Activated naive CD8-positive, alpha-beta T cell (primary cell): ENCODE measurements around the gene ASB13.

ENCODE experiments used
- H3K27ac Mint-ChIP-seq: one replicate; pipeline ENCODE4 v1.8.0; 2021; ENCODE audit warnings: mixed read lengths
- H3K27me3 Mint-ChIP-seq: one replicate; pipeline ENCODE4 v1.8.0; 2021; ENCODE audit warnings: mixed read lengths
- H3K36me3 Mint-ChIP-seq: one replicate; pipeline ENCODE4 v1.8.0; 2021; ENCODE audit warnings: mixed read lengths
- H3K4me1 Mint-ChIP-seq: one replicate; pipeline ENCODE4 v1.8.0; 2021; ENCODE audit warnings: low read depth, mixed read lengths
- H3K4me3 Mint-ChIP-seq: one replicate; pipeline ENCODE4 v1.8.0; 2021; ENCODE audit warnings: mild to moderate bottlenecking, mixed read lengths
- H3K9me3 Mint-ChIP-seq: one replicate; pipeline ENCODE4 v1.8.0; 2021; ENCODE audit warnings: low read depth, mixed read lengths

The ASB13 gene

GRCh38 chr10:5645375-5645774, 21.0 kb downstream of the ASB13 start:
- H3K27ac Mint-ChIP-seq: no peak overlapping the region
- peaks cover 17% of the 10 kb centered on the region for H3K36me3 Mint-ChIP-seq
- no peaks in the 10 kb centered on the region for H3K27me3 Mint-ChIP-seq
- no peaks in the 10 kb centered on the region for H3K4me1 Mint-ChIP-seq
- H3K9me3 Mint-ChIP-seq: no peaks in the 10 kb centered on the region
- no peak overlapping the region for H3K4me3 Mint-ChIP-seq

- Mint-ChIP-seq H3K4me1 (no peaks in the 10 kb centered on the region), H3K9me3 (no peaks in the 10 kb centered on the region), H3K27me3 (no peaks in the 10 kb centered on the region), H3K36me3 (peaks cover 15% of the 10 kb centered on the region), H3K27ac (no peak overlapping the region), H3K4me3 (no peak overlapping the region)
These were observed 21.5 kb downstream of the ASB13 start for GRCh38 chr10:5644930-5645329.

- Mint-ChIP-seq H3K4me3 (no peak overlapping the region), H3K9me3 (no peaks in the 10 kb centered on the region), H3K4me1 (no peaks in the 10 kb centered on the region), H3K36me3 (peaks cover 17% of the 10 kb centered on the region), H3K27me3 (no peaks in the 10 kb centered on the region), H3K27ac (no peak overlapping the region)
These were observed 22.9 kb downstream of the ASB13 start for GRCh38 chr10:5643346-5644067.

GRCh38 chr10:5641501-5641900, 24.9 kb downstream of the ASB13 start:
- Mint-ChIP-seq H3K4me3 (no peak overlapping the region), H3K4me1 (no peaks in the 10 kb centered on the region), H3K9me3 (no peaks in the 10 kb centered on the region), H3K36me3 (peaks cover 13% of the 10 kb centered on the region), H3K27me3 (no peaks in the 10 kb centered on the region), H3K27ac (no peak overlapping the region)

- no peak overlapping the region for H3K27ac Mint-ChIP-seq
- no peaks in the 10 kb centered on the region for H3K4me1 Mint-ChIP-seq
- H3K4me3 Mint-ChIP-seq: no peak overlapping the region
- no peaks in the 10 kb centered on the region for H3K9me3 Mint-ChIP-seq
- H3K36me3 Mint-ChIP-seq: peaks cover 13% of the 10 kb centered on the region
- H3K27me3 Mint-ChIP-seq: no peaks in the 10 kb centered on the region
These were observed 25.9 kb downstream of the ASB13 start for GRCh38 chr10:5640501-5640900.

GRCh38 chr10:5640036-5640435, 26.4 kb downstream of the ASB13 start:
- H3K36me3 Mint-ChIP-seq: peaks cover 13% of the 10 kb centered on the region
- H3K9me3 Mint-ChIP-seq: no peaks in the 10 kb centered on the region
- H3K4me1 Mint-ChIP-seq: no peaks in the 10 kb centered on the region
- no peaks in the 10 kb centered on the region for H3K27me3 Mint-ChIP-seq
- no peak overlapping the region for H3K27ac Mint-ChIP-seq
- H3K4me3 Mint-ChIP-seq: no peak overlapping the region

- Mint-ChIP-seq H3K27me3 (no peaks in the 10 kb centered on the region), H3K4me3 (no peak overlapping the region), H3K9me3 (no peaks in the 10 kb centered on the region), H3K27ac (no peak overlapping the region), H3K36me3 (peaks cover 13% of the 10 kb centered on the region), H3K4me1 (no peaks in the 10 kb centered on the region)
These were observed 27.3 kb downstream of the ASB13 start for GRCh38 chr10:5639066-5639465.

GRCh38 chr10:5638494-5638893, 27.9 kb downstream of the ASB13 start:
- Mint-ChIP-seq H3K4me1 (no peaks in the 10 kb centered on the region), H3K9me3 (no peaks in the 10 kb centered on the region), H3K36me3 (peaks cover 10% of the 10 kb centered on the region), H3K27me3 (no peaks in the 10 kb centered on the region), H3K27ac (no peak overlapping the region), H3K4me3 (no peak overlapping the region)

GRCh38 chr10:5634918-5635317, 31.5 kb downstream of the ASB13 start:
- Mint-ChIP-seq H3K4me1 (no peaks in the 10 kb centered on the region), H3K4me3 (no peak overlapping the region), H3K27ac (no peak overlapping the region), H3K9me3 (no peaks in the 10 kb centered on the region), H3K27me3 (no peaks in the 10 kb centered on the region), H3K36me3 (peaks cover 4% of the 10 kb centered on the region)

GRCh38 chr10:5633166-5633749, 33.1 kb downstream of the ASB13 start:
- no peaks in the 10 kb centered on the region for H3K9me3 Mint-ChIP-seq
- H3K27me3 Mint-ChIP-seq: peaks cover 3% of the 10 kb centered on the region
- H3K36me3 Mint-ChIP-seq: peaks cover 2% of the 10 kb centered on the region
- H3K4me3 Mint-ChIP-seq: no peak overlapping the region
- no peak overlapping the region for H3K27ac Mint-ChIP-seq
- peaks cover 13% of the 10 kb centered on the region for H3K4me1 Mint-ChIP-seq

GRCh38 chr10:5632446-5632845, 33.9 kb downstream of the ASB13 start:
- H3K4me1 Mint-ChIP-seq: peaks cover 13% of the 10 kb centered on the region
- H3K27ac Mint-ChIP-seq: no peak overlapping the region
- H3K4me3 Mint-ChIP-seq: no peak overlapping the region
- H3K27me3 Mint-ChIP-seq: peaks cover 3% of the 10 kb centered on the region
- peaks cover 1% of the 10 kb centered on the region for H3K36me3 Mint-ChIP-seq
- no peaks in the 10 kb centered on the region for H3K9me3 Mint-ChIP-seq

- peaks cover 3% of the 10 kb centered on the region for H3K27me3 Mint-ChIP-seq
- H3K27ac Mint-ChIP-seq: no peak overlapping the region
- H3K4me3 Mint-ChIP-seq: no peak overlapping the region
- H3K9me3 Mint-ChIP-seq: no peaks in the 10 kb centered on the region
- H3K36me3 Mint-ChIP-seq: no peaks in the 10 kb centered on the region
- H3K4me1 Mint-ChIP-seq: peaks cover 13% of the 10 kb centered on the region
These were observed 34.5 kb downstream of the ASB13 start for GRCh38 chr10:5631936-5632335.

GRCh38 chr10:5630112-5630436, 36.3 kb downstream of the ASB13 start:
- H3K4me1 Mint-ChIP-seq: peaks cover 13% of the 10 kb centered on the region
- no peak overlapping the region for H3K4me3 Mint-ChIP-seq
- H3K27ac Mint-ChIP-seq: no peak overlapping the region
- H3K36me3 Mint-ChIP-seq: no peaks in the 10 kb centered on the region
- peaks cover 3% of the 10 kb centered on the region for H3K27me3 Mint-ChIP-seq
- no peaks in the 10 kb centered on the region for H3K9me3 Mint-ChIP-seq

GRCh38 chr10:5629303-5630111, 36.9 kb downstream of the ASB13 start:
- H3K4me3 Mint-ChIP-seq: peak overlapping the region; percentile 35
- H3K27ac Mint-ChIP-seq: peak overlapping the region; percentile 79
- H3K4me1 Mint-ChIP-seq: peaks cover 13% of the 10 kb centered on the region
- H3K36me3 Mint-ChIP-seq: no peaks in the 10 kb centered on the region
- H3K27me3 Mint-ChIP-seq: peaks cover 3% of the 10 kb centered on the region
- H3K9me3 Mint-ChIP-seq: no peaks in the 10 kb centered on the region

GRCh38 chr10:5628451-5629302, 37.7 kb downstream of the ASB13 start:
- no peaks in the 10 kb centered on the region for H3K36me3 Mint-ChIP-seq
- H3K4me1 Mint-ChIP-seq: peaks cover 13% of the 10 kb centered on the region
- peak overlapping the region; percentile 79 for H3K27ac Mint-ChIP-seq
- peaks cover 3% of the 10 kb centered on the region for H3K27me3 Mint-ChIP-seq
- H3K4me3 Mint-ChIP-seq: peak overlapping the region; percentile 35
- H3K9me3 Mint-ChIP-seq: no peaks in the 10 kb centered on the region
